MCF 10A (cell line): Measurements from ENCODE around the gene ZBED5. TPM values are rescaled to one million over a fixed set of nuclear protein-coding genes. Genes with fewer than 3 reads are reported as not detected.

Experiments
- BruUV-seq: library from RNA; stranded (reverse); fragments of 400-500 nt; replicated peaks from 2 replicates; lab custom pipeline; 2021; lab: Mats Ljungman, UMichigan
- CTCF ChIA-PET: fragments of 300-600 bp; sonication (Branson Sonifier 250); formaldehyde crosslinking; extraction: SDS; loops from one replicate; lab custom pipeline; 2021; ENCODE audit warnings: antibody characterized with exemption, inconsistent platforms; lab: Yijun Ruan, JAX
- POLR2A ChIA-PET: fragments of 300-600, 350-650 bp; sonication (Branson Sonifier 250); formaldehyde crosslinking; extraction: SDS; loops from one replicate; lab custom pipeline; 2020; ENCODE audit warnings: antibody characterized with exemption, inconsistent platforms; lab: Yijun Ruan, JAX
- DNase-seq: peaks from one replicate; pipeline ENCODE4 v3.0.0-alpha.2; 2018; ENCODE audit not compliant: unreplicated experiment
- H3K27ac Mint-ChIP-seq: one replicate; pipeline ENCODE4 v1.8.0; 2022; ENCODE audit warnings: mild to moderate bottlenecking, low read depth, mixed read lengths; ENCODE audit not compliant: unreplicated experiment
- H3K27me3 Mint-ChIP-seq: one replicate; pipeline ENCODE4 v1.8.0; 2022; ENCODE audit warnings: mixed read lengths; ENCODE audit not compliant: insufficient read depth, unreplicated experiment
- H3K36me3 Mint-ChIP-seq: one replicate; pipeline ENCODE4 v1.8.0; 2022; ENCODE audit warnings: mild to moderate bottlenecking, moderate library complexity, mixed read lengths; ENCODE audit not compliant: insufficient read depth, unreplicated experiment
- H3K4me1 Mint-ChIP-seq: one replicate; pipeline ENCODE4 v1.8.0; 2022; ENCODE audit warnings: mixed read lengths; ENCODE audit not compliant: insufficient read depth, unreplicated experiment
- H3K4me3 Mint-ChIP-seq: one replicate; pipeline ENCODE4 v1.8.0; 2022; ENCODE audit warnings: mild to moderate bottlenecking, moderate library complexity, mixed read lengths; ENCODE audit not compliant: unreplicated experiment
- H3K9me3 Mint-ChIP-seq: one replicate; pipeline ENCODE4 v1.8.0; 2022; ENCODE audit warnings: mixed read lengths; ENCODE audit not compliant: unreplicated experiment
- CTCF ChIP-seq: fragments of 200-600 bp; IDR thresholded peaks from one replicate; pipeline ENCODE4 v1.8.0; 2022; ENCODE audit warnings: antibody characterized with exemption, mild to moderate bottlenecking; ENCODE audit not compliant: unreplicated experiment
- intact Hi-C: fragments of 100-400 bp; cut with micrococcal nuclease; formaldehyde crosslinking; loops from 2 replicates; pipeline ENCODE4 v1.14.1; 2022
- total RNA-seq: library from RNA; stranded (reverse); gene quantifications from 2 replicates; pipeline ENCODE4 v1.2.3, GENCODE V29; 2022

Gene ZBED5
- total RNA-seq, 1 experiment from 2014 or later, result 38.9 TPM

GRCh38 chr11:10818594-10818993 is 39.3 kb downstream of the ZBED5 start:
- Mint-ChIP-seq H3K4me3 (no peak overlapping the region), H3K27ac (no peak overlapping the region), H3K36me3 (no peaks in the 10 kb centered on the region), H3K9me3 (no peaks in the 10 kb centered on the region), H3K27me3 (no peaks in the 10 kb centered on the region), H3K4me1 (peaks cover 7% of the 10 kb centered on the region)
- ChIA-PET CTCF (interaction anchor here (0.5 kb wide), 1 partner anchor 82 kb away, joined by 4 read pairs; no protein-coding TSS in a partner anchor), POLR2A (interaction anchor here (1.0 to 3.7 kb wide), 3 partner anchors 10 to 82 kb away, joined by 3 to 21 read pairs (median 5); partner anchors contain the start of gene EIF4G2)
- intact Hi-C loops, result no loop called here
- no TSS peak for BruUV-seq
- TF ChIP-seq CTCF, result no peak
- no peak for DNase-seq

GRCh38 chr11:10813945-10814344 is 43.9 kb downstream of the ZBED5 start:
- Mint-ChIP-seq H3K27ac (no peak overlapping the region), H3K4me1 (peaks cover 11% of the 10 kb centered on the region), H3K36me3 (peaks cover 4% of the 10 kb centered on the region), H3K9me3 (no peaks in the 10 kb centered on the region), H3K4me3 (no peak overlapping the region), H3K27me3 (no peaks in the 10 kb centered on the region)
- POLR2A ChIA-PET, result interaction anchor here (1.2 to 4.1 kb wide), 4 partner anchors 9 to 63 kb away, joined by 4 to 18 read pairs (median 4); partner anchors contain the start of genes CTR9 and ZBED5
- CTCF ChIA-PET, result interaction anchor here (1.3 kb wide), 1 partner anchor 23 kb away, joined by 3 read pairs; no protein-coding TSS in a partner anchor
- intact Hi-C loops, result no loop called here
- no peak for TF ChIP-seq CTCF
- DNase-seq, result no peak
- no TSS peak for BruUV-seq

DNA sequence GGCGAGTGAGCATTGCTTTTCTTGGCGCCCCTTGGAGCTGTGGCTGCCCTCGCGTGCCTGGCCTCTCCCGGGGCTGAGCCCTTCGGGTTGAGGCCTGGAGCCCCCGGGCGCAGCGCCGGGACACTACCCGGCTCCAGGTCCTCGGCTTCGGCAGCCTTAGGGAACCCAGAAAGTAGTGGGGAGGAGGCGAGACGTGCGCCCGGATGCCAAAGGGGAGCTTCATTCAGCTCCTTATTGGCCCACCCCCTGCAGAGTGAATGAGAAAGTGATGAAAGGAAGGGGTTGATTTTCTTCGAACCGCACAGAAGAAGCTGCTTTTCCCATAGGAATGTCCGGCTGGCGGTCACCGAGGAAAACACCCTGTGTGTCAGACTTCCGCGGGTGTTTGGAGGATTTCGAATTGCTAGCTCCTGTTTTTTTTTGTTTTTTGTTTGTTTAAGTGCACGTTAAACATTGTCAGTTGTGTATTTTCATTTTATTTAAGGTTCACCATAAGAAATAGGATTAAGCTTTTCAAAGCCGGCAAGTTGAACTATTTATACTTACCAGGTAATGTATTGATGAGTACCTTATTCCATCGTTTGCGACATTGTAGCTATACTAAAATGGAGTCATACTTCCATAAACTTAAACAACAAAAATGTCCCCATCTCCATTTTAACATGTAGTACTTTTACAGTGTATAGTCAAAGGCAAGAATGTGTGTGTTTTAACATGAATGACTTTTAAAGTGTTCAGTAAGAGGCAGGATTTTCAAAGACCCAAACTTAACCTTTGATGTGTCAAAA is 48.3 kb downstream of the ZBED5 start:
- DNase-seq, result peak; percentile 69
- Mint-ChIP-seq H3K4me3 (peak overlapping the region; percentile 89), H3K9me3 (no peaks in the 10 kb centered on the region), H3K4me1 (peaks cover 4% of the 10 kb centered on the region), H3K27ac (peak overlapping the region; percentile 97), H3K27me3 (no peaks in the 10 kb centered on the region), H3K36me3 (peaks cover 45% of the 10 kb centered on the region)
- intact Hi-C loops, result loop anchor here (2.0 kb wide), 1 partner anchor 121 kb away; no protein-coding TSS in a partner anchor
- POLR2A ChIA-PET, result interaction anchor here (0.6 to 5.3 kb wide), 73 partner anchors 9 to 1868 kb away, joined by 3 to 301 read pairs (median 4); partner anchors contain the start of genes CTR9, GALNT18, MICAL2 and RNF141
- CTCF ChIA-PET, result interaction anchor here (0.6 to 1.5 kb wide), 12 partner anchors 11 to 348 kb away, joined by 3 to 7 read pairs (median 3); no protein-coding TSS in a partner anchor
- no peak for TF ChIP-seq CTCF
- TSS peak; percentile 77 for BruUV-seq
